HG03439 (cell line): ENCODE measurements around the gene TMIE.
"Not testable (repeated sequence)": the region's sequence is repeated elsewhere in the genome, so short reads cannot be mapped to it uniquely, and the experiment has no call there.

Experiments used
- ATAC-seq: cut with Tn5 transposase; IDR thresholded peaks from one replicate; pipeline ENCODE4 v1.9.1; 2021; ENCODE audit warnings: mild to moderate bottlenecking, moderate library complexity; ENCODE audit not compliant: unreplicated experiment

TMIE gene

DNA sequence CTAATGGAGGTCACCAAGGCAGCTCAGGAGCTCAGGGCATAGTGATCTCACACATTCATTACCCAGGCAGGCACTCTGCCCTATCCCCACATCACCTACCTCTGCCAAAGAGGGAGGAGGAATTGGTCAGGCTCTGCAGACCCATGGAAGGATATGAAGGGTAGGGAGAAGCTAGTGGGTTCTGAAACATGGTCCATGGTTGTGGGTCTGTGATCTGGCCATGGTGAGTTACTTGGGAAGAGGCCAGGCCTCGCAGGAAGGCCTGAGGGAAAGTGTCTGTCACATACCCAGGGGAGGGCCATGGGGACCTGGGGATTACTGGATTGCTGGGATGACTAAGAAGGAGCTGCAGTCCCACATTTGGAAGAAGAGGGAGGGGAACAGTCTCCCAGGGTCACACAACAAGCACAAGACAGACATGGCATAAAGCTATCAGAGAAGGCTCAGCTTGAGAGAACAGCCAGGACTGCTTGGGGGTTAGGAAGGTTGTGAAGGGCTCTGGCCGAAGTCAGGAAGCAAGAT is 17.9 kb downstream of the TMIE start:
- ATAC-seq: no peak

DNA sequence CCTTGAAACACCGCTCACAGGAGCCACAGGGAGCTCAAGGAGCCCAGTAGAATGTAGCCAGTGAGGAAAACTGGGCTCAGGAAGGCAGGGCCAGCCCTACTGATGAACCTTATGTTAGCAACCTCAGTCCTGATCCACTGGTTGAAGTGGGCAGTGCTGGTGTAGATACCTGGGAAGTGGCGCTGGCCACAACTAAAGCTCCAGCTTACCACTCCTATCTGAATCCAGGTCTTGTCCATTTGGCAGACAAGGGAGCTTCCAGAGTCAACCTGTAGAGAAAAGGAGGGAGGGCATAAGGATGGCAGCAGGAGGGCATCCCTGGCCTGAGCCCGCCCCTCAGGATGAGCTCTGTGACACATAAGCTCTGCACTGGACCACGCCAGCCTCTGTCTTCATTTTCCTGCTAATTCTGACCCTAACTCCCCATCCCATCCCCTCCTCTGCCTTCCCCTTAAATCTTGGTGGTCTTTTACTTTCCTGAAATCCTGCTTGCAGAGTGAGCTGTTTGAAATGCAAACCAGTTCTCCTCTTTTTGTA is 18.6 kb downstream of the TMIE start:
- no peak for ATAC-seq

DNA sequence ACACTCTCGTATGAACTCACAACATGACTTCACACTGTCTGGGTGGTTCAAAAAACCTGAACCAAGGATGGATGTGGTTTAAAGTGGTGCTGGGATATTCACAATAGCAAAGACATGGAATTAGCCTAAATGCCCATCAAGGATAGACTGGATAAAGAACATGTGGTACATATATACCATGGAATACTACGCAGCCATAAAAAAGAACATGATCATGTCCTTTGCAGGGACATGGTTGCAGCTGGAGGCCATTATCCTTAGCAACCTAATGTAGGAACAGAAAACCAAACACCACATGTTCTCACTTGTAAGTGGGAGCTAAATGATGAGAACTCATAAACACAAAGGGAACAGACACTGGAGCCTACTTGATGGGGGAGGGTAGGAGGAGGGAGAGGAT is 19.8 kb downstream of the TMIE start:
- ATAC-seq: no peak

DNA sequence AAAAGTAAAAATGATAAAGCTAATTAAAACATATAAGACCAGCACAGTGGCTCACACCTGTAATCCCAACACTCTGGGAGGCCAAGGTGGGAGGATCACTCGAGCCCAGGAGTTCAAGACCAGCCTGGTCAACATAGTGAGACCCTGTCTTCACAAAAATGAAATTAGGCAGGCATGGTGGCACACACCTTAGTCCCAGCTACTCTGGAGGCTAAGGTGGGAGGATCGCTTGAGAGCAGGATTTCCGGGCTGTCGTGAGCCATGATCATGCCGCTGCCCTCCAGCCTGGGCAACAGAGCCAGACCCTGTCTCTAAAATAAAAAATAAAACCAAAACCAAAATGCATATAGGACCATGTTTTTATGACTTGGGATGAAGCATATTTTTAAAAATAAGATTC is 21.3 kb downstream of the TMIE start:
- no peak for ATAC-seq

DNA sequence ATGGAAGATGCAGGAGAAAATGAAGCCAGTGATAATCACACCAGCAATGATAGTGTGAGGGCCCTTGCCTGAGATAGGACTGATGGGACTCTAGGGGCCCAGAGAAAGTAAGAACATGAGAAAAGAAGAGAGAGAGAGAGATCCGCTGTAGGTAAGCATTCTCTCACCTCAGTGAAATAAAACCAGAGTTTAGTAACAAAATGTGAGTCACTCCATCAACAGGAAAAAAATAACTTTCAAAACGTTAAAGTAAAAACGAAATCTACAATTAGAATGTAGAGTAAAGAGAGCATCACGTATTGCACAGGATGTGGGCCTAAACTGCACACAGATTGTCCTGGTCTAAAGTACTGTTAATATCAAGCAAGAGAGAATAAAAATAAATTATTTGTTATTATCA is 23.2 kb downstream of the TMIE start:
- no peak for ATAC-seq

DNA sequence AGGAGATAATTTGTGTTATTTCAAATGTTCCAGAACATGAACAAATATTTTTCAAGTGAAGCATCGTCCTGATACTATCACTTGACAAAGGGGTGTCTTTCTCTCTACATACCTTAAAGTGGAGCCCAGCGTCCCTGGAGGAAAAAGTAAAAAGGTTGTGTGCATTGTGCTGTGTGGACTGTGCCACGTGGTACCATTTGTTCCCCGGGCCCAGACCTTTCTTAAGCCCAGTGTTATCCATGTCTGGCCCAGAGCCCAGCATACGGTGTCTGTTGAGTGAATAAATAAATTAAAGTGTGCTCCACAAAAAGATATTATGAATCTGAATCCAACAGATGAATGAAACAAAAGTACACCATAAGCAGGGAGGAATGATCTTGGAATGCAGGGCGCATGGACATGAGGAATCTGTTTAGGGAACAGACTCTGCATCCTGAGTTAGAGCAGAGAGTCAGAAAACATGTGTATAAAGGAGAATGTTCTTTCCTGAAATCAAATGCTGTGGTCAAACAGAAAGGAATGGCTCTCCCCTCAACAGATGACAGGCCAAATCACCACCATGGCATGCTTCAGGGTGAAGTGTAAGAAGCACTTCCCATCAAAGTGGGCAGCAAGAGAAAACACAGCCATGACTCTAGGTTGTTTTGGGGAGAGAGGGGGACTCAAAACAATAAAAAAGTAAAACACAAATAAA is 24.6 kb downstream of the TMIE start:
- ATAC-seq: no peak

DNA sequence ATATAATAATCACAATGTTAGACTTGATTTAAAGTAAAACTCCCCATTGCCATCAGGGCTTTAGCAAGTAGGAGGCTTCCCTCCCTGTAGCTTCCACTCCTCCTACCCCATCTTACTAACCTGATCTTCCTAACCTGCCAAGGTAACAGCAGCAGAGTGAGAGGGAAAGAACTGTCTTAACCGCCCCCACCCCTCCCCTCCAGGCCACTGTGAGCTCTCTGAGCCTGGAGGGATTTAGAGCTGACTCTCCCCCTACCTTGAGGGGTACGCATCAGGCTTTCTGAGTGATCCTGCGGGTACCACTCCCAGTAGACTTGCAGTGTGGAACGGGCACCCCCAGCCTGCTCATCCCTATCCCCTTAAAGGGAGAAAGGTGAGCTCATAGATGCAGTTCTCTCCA is 27.8 kb downstream of the TMIE start:
- ATAC-seq: no peak

DNA sequence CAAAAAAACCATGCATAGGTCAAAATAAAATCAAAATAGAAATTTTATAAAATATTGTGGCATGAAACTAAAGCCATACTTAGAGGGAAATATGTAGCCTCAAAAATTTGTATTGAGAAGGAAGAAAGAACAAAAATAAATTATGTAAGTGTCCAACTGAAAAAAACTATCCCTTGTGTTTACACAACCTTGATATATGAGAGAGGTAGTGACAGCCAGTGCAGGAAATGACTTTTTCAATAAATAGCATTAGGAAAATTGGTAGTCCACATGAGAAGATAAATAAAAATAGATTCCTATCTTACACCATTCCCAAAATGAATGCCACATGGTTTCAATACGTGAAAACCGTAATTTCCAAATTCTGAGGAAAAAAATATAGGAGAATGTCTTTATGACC is 29.6 kb downstream of the TMIE start:
- no peak for ATAC-seq

DNA sequence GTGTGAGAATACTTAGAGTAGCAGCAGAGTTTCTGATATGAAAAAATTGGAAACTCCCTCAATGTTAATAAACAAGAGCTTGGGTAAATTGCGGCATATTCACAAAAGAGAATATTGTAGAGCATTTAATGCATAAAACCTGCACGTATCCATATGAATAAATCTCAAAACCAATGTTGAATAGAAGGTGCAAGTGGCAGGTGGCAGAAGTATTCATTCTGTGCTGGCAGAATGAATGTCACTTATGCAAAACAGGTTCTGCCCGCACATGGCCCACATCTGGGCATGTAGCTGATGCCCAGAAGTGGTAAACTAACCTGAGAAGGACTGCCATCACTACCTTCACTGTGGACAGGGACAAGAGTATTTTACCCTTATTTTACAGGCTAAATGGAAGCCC is 30.6 kb downstream of the TMIE start:
- ATAC-seq: no peak

DNA sequence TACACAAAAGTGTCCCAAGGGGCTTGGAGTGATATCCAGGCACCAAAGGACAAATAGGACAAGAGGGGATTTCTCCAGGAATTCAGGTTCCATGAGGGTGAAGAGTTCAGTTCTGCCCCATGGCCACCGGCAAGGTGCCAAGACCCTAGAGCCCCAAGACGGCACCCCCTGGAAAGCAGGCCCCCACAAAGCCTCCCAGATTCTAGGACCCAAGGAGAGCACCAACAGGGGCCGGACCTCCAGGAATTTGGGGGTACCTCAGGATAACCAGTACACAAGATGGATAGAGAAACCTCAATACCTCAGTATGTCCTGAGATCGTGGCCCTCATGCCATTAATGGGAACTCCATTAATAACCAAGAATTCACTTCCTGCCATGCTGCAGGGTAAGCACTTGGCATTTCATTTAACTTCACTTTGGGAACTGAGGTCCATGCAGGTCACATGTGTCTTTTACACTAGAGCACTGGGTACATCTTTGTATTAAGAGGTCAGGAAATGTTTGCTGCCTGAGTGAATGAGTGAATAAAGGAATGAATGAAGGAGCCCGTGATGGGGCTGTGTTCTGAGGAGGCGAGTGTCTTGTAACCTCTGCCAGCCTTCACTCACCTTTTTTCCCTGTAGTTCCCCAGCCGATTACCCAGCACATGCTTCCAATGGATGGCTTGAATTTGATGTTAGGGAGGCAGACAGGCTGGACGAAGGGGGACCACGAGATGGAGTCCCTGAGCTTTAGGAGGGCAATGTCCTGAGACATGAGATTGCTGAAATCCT is 32.0 kb downstream of the TMIE start:
- ATAC-seq: no peak

DNA sequence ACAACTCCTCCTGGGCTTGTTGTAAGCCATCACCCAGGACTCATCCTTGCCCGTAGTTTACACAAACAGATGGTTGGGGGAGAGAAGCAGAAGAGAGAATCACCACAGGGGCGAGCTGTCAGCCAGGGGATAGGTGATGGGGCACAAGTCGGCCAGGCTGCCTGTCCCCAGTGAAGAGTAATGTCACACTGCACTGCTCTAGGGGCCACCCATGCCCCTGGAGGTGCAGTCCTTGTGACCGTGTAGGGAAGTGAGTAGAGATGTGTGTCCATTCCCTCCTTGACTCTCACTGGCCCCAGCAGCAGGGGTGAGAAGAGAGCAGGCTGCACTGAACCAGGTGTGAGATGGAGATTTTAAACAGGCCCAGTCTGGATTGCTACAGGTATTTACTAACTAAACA is 33.6 kb downstream of the TMIE start:
- no peak for ATAC-seq

DNA sequence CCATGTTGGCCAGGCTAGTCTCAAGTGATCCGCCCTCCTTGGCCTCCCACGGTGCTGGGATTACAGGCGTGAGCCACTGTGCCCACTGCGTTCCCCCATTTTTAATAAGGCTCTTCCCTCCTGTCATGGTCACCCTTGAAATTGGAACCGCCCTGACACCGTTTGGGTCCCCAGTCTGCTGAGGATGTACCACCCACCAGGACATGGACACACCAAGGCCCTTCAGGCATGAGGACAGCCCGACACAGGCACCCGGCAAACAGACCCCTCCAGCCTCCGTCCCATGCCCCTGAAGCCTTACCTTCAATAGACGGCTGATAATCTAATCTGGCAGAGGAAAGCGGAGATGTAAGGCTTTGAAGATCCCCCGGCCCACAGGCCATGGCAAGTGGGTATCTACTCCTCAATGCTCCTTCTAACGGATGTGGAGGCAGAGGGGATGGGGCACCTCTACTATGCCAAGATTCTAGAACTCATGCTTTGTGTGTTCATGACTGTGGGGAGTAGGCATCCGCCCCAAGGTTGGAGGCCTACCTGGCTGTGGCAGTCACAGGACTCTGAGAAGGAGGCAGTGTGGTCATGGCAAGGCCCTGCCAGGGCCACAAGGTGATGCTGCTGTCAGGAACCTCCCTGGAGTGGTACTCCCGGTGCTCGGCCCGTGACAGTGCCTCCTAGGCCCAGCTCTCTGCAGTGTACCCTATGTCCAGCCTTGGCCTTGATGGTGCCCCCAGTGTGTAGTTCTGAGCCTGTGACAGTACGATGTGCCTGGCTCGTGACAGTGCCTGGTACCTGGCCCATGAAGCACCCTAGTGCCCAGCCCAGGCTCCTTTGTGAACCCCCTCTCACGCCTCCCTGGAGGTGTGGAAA is 35.0 kb downstream of the TMIE start:
- ATAC-seq: no peak

DNA sequence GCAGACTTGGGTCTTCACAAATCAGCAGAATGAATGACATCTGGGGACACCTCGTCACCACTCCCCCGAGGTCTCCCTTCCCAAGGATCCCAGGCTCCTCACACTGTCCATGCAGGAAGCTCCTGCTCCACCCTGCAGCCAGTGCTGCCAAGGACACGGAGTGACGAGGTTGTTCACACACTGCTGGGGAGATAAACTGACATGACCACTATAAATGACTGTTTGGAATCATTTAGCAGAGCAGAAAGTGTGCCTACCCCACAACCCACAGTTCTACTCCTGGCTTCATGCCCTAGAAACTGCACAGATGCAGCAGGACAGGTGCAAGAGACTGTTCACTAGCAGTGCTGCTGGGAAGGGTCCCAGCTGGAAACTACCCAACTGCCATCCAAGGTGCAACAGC is 36.1 kb downstream of the TMIE start:
- ATAC-seq: no peak

DNA sequence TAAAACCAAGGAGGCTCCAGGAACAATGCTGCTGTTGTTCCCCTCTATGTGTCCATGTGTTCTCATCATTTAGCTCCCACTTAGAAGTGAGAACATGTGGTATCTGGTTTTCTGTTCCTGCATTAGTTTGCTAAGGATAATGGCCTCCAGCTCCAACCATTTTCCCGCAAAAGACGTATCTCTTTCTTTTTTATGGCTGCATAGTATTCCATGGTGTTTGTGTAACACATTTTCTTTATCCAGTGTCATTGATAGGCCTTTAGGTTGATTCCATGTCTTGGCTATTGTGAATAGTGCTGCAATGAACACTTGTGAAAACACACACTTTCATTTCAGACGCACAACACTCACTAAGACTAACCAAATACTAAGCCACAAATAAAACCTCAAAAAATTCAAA is 38.4 kb downstream of the TMIE start:
- ATAC-seq: not testable (repeated sequence)

DNA sequence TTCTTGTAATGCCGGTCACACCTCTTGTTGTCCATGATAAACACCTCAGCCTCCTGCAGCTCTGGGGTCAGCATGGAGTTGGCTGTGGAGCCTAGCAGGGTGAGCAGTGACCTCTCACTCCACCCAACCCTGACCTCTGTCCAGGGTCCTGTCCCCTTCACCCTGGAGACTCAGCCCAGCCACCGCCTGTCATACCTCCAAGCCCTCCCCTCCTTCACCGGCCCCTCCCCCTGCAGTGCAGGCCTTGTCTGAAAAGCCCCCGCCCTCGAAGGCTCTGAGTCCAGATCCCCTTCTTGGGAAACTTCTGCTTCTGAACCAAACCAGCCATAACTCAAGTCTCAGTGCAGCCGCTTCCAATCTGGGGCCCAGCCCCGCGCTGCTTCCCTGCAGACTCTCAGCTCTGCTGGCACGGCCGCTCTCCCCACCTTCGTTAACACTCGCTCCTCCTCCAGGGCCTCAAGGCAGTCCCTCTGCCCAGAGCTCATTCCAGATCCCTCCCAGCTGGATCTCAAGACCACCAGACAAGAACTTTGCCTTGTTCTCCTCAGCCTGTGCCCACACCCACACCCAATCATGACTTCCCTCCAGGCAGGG is 41.9 kb downstream of the TMIE start:
- ATAC-seq: no peak

DNA sequence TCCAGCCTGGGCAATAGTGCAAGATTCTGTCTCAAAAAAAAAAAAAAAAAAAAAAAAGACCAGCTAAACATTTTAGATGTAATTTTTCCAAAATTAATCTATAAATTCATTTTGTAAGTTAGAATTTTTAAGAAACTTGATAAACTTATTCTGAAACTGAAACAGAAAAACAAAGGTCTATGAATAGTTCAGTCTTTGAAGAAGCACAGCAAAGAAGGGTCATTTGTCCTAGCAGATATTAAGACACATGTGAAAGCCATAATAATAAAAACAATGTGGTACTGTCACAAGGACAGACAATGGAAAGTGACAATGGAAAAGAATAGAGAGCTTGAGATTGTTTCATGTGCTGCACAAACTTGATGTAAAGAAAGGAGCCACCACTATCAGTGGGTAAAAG is 45.5 kb downstream of the TMIE start:
- ATAC-seq: no peak

DNA sequence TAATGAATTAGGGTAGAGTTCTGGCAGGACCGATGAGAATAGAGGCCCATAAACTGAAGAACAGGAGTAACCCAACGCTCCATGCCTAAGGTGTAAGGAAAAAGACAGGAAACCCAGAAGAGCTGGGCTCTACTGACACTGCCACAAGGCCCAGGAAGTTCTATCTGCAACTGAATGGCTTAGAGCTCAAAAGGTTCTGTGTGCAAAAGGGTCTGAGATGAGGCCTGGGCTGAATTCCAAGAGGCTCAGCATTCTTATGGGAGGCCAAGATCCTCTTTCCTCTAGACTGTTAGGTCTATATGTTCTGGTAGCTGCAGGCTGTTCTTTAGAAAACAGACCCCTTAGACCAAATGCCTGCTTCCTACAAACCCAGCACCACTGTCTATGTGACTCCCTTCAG is 47.0 kb downstream of the TMIE start:
- ATAC-seq: no peak

DNA sequence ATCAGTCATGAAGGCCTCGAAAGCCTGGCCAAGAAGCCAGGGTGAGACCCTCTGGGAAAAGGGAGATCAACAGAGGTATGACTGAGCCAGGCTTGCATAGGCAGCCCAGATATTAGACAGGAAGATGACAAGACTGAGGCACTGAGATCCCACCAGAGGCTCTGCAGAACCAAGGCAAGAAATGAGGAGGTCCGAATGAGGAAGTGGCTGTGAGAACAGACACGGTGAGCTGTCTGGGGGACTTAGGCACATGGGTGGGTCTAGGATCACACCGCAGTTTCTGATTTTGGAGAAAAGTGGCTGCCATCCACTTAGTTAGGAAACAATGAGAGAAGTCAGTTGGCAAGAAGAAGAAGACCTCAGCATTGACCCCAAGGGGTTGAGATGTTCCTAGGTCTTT is 47.9 kb downstream of the TMIE start:
- no peak for ATAC-seq

DNA sequence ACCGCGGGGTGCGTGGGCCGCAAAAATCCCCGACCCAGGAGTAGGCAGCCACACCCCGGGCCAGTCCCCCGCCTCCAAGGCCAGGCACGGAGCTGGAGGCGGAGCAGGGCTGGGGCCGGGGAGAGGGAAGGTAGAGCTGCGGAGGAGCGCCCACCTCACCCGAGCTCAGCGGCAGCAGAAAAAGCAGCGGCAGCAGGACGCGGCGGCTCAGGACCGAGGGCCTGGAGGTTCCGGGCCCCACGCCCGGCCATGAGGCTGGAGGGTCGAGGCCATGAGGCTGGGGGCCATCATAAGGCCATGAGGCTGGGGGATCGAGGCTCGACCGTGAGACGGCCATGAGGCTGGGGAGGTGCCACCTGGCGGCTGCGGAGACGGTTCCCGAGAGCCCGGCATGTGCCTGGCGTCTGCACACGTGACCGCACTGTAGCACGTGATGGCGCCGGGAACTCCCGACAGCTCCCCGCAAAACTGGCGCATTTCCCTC is 49.4 kb downstream of the TMIE start:
- ATAC-seq: no peak

DNA sequence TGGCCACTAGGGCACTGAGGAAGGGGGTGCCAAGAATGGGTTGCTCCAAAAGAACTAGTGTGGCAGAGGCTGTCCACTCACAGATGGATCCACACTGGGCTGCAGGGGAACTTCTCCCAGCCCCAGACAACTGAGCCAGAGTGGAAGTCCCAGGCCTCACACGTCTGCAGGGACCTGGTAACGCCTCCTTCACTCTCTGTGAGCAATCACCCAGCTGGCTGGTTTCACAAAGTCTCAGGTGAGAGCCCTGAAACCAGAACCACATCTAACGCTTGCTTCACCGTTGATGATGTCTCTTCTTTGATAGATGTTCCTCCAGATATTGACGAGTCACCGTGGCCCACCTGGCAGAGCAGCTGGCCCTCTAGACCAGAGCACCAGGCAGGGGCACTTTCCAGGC is 51.9 kb downstream of the TMIE start:
- not testable (repeated sequence) for ATAC-seq

DNA sequence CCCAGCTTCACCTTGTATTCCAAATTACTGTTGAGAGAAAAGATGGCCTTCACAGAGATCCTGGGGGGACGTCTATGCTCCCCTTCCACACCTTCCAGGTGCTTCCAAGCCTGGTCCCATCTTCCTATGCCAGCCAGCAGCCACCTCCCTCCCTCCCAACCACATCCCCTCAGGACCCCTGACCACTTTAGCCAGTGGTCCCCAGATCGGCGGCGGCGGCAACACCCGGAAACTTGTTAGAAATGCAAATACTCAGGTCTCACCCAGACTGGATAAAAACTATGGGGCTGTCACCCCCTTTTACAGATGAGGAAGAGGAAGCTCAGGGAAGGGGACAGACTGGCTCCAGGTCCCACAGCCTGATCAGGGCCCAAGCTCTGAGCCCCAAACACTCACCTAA is 54.5 kb downstream of the TMIE start:
- ATAC-seq: no peak
